ENCODE results near the gene DGCR6L.
"Not testable (repeated sequence)": the region's sequence is repeated elsewhere in the genome, so short reads cannot be mapped to it uniquely, and the experiment has no call there.

Gene DGCR6L

GRCh38 chr22:20273758-20274181 is 46.1 kb downstream of the DGCR6L start:
- no peak for DNase-seq

GRCh38 chr22:20272700-20273099 is 47.2 kb downstream of the DGCR6L start:
- DNase-seq: no peak

- no peak for DNase-seq
Observed at GRCh38 chr22:20272174-20272573, 47.7 kb downstream of the DGCR6L start.

- DNase-seq: no peak
Observed at GRCh38 chr22:20271114-20271994, 48.5 kb downstream of the DGCR6L start.

GRCh38 chr22:20270190-20271113 is 49.4 kb downstream of the DGCR6L start:
- DNase-seq: not testable (repeated sequence)

- not testable (repeated sequence) for DNase-seq
Observed at GRCh38 chr22:20269673-20270072, 50.2 kb downstream of the DGCR6L start.

GRCh38 chr22:20269201-20269600 is 50.7 kb downstream of the DGCR6L start:
- not testable (repeated sequence) for DNase-seq

GRCh38 chr22:20268279-20269012 is 51.4 kb downstream of the DGCR6L start, which contains the start of gene RTN4R:
Gene RTN4R (minus strand): TSS chr22:20268318. CDS start chr22:20268092, 226 bp downstream.
- no peak for DNase-seq

GRCh38 chr22:20267441-20268278 is 52.2 kb downstream of the DGCR6L start:
- no peak for DNase-seq

- DNase-seq: not testable (repeated sequence)
Observed at GRCh38 chr22:20266667-20267440, 53.0 kb downstream of the DGCR6L start.

GRCh38 chr22:20265772-20266666 is 53.8 kb downstream of the DGCR6L start:
- DNase-seq: not testable (repeated sequence)

- DNase-seq: no peak
Observed at GRCh38 chr22:20264614-20265452, 55.0 kb downstream of the DGCR6L start.

All from NCI-H2081 treated with DMSO at 0.1 percent for 48 hours (cell line).